GM12878 (cell line): ENCODE data around the gene RNF44. TPM values are rescaled to one million over a fixed set of nuclear protein-coding genes. Genes with fewer than 3 reads are reported as not detected.

Experiments
- ATAC-seq: fragments of 200-7000 bp; cut with Tn5 transposase; 3 replicates; pipeline ENCODE4 v1.9.1; 2020; ENCODE audit warnings: mild to moderate bottlenecking, moderate library complexity
- BruUV-seq: library from RNA; stranded (reverse); fragments of 400-500 nt; replicated peaks from 2 replicates; lab custom pipeline; 2021; lab: Mats Ljungman, UMichigan
- CTCF ChIA-PET: fragments of 300-600 bp; sonication (Branson Sonifier 250); formaldehyde crosslinking; extraction: SDS; loops from one replicate; lab custom pipeline; 2021; ENCODE audit warnings: inconsistent platforms; lab: Yijun Ruan, JAX
- POLR2A ChIA-PET: fragments of 350-600 bp; formaldehyde crosslinking; extraction: SDS; loops from one replicate; lab custom pipeline; 2021; ENCODE audit warnings: inconsistent platforms; lab: Charles Lee
- RAD21 ChIA-PET: fragments of 300-600 bp; sonication (Branson Sonifier 250); formaldehyde crosslinking; loops from one replicate; lab custom pipeline; 2023; ENCODE audit warnings: antibody characterized with exemption; ENCODE audit not compliant: unreplicated experiment; lab: Charles Lee
- SMC1A ChIA-PET: fragments of 300-600 bp; sonication (Branson Sonifier 250); formaldehyde crosslinking; loops from one replicate; lab custom pipeline; 2023; ENCODE audit not compliant: unreplicated experiment, uncharacterized antibody; lab: Charles Lee
- DNase-seq: peaks from one replicate; pipeline ENCODE4 v3.0.0-alpha.2; 2011; ENCODE audit warnings: low read depth, low spot score
- FAIRE-seq: peaks from 3 replicates; lab custom pipeline; 2011; peaks lifted over from hg19 to GRCh38; lab: Jason Lieb, UNC
- H2AFZ ChIP-seq: 2 replicates; pipeline ENCODE4 v1.6.0; 2011; ENCODE audit warnings: low read depth, low read length, control low read depth; ENCODE audit not compliant: control insufficient read depth
- H3K27ac ChIP-seq: 2 replicates; pipeline ENCODE4 v1.5.1; 2011; ENCODE audit warnings: control low read depth; ENCODE audit not compliant: control insufficient read depth, insufficient read depth
- H3K27me3 ChIP-seq, 2 experiments: replicated peaks in 1 of 2; 2 replicates each; pipeline versions ENCODE4 v1.6.0 to v1.6.1; 2011; ENCODE audit warnings: low read length in 1 of 2; ENCODE audit not compliant: control insufficient read depth in 2 of 2, insufficient read depth in 2 of 2
- H3K36me3 ChIP-seq, 2 experiments: 2 replicates each; pipeline ENCODE4 v1.5.1; 2011; ENCODE audit warnings: low read length in 1 of 2; ENCODE audit not compliant: control insufficient read depth in 2 of 2, insufficient read depth in 2 of 2
- H3K4me1 ChIP-seq: 2 replicates; pipeline ENCODE4 v1.6.1; 2011; ENCODE audit warnings: mild to moderate bottlenecking, low read length, moderate library complexity, mixed read lengths; ENCODE audit not compliant: control insufficient read depth, insufficient read depth
- H3K4me2 ChIP-seq: 2 replicates; pipeline ENCODE4 v1.6.0; 2011; ENCODE audit warnings: control low read depth; ENCODE audit not compliant: control insufficient read depth, insufficient read depth
- H3K4me3 ChIP-seq: fragments of 200-600 bp; sonication (generic); 2 replicates; pipeline ENCODE4 v1.5.1; 2016
- H3K79me2 ChIP-seq: 2 replicates; pipeline ENCODE4 v1.6.0; 2011; ENCODE audit warnings: low read length; ENCODE audit not compliant: control insufficient read depth, insufficient read depth
- H3K9ac ChIP-seq: 2 replicates; pipeline ENCODE4 v1.8.0; 2011; ENCODE audit warnings: low read length, control low read depth, mixed read lengths; ENCODE audit not compliant: control insufficient read depth, insufficient read depth
- H3K9me3 ChIP-seq: replicated peaks from 3 replicates; pipeline ENCODE4 v1.5.1; 2011; ENCODE audit warnings: mild to moderate bottlenecking, low read length; ENCODE audit not compliant: control insufficient read depth, insufficient read depth
- H4K20me1 ChIP-seq: 2 replicates; pipeline ENCODE4 v1.6.0; 2011; ENCODE audit not compliant: control insufficient read depth, insufficient read depth
- BACH1 ChIP-seq: fragments of 450-650 bp; IDR thresholded peaks from 2 replicates; pipeline ENCODE4 v1.6.1; 2017; ENCODE audit warnings: mild to moderate bottlenecking, borderline replicate concordance
- HDAC6 ChIP-seq: fragments of 200-600 bp; sonication (generic); IDR thresholded peaks from one replicate; pipeline ENCODE4 v1.8.0; 2017; ENCODE audit warnings: antibody characterized with exemption; ENCODE audit not compliant: unreplicated experiment
- IKZF1 ChIP-seq: fragments of 450-650 bp; conservative IDR thresholded peaks from 2 replicates; pipeline ENCODE4 v1.6.1; 2017; ENCODE audit warnings: antibody characterized with exemption, mild to moderate bottlenecking
- NFYA ChIP-seq: IDR thresholded peaks from 2 replicates; pipeline ENCODE4 v1.6.1; 2011; ENCODE audit warnings: low read depth, mild to moderate bottlenecking, low read length, improper control_type of control experiment, borderline replicate concordance
- NFYB ChIP-seq: IDR thresholded peaks from 2 replicates; pipeline ENCODE4 v1.6.1; 2011; ENCODE audit warnings: low read depth, mild to moderate bottlenecking, low read length, improper control_type of control experiment, moderate library complexity; ENCODE audit not compliant: insufficient read depth
- PAX5 ChIP-seq: IDR thresholded peaks from 2 replicates; pipeline ENCODE4 v1.6.1; 2011; ENCODE audit warnings: low read depth, low read length, borderline replicate concordance
- TCF3 ChIP-seq: IDR thresholded peaks from 2 replicates; pipeline ENCODE4 v1.6.1; 2012; ENCODE audit warnings: low read depth, mild to moderate bottlenecking, low read length, borderline replicate concordance; ENCODE audit not compliant: insufficient read depth
- TCF7 ChIP-seq: IDR thresholded peaks from 2 replicates; pipeline ENCODE4 v1.6.1; 2014; ENCODE audit warnings: antibody characterized with exemption, borderline replicate concordance
- ZNF384 ChIP-seq: IDR thresholded peaks from 2 replicates; pipeline ENCODE4 v1.6.1; 2012; ENCODE audit warnings: low read depth, mild to moderate bottlenecking, low read length, improper control_type of control experiment, borderline replicate concordance
- WGBS: methylation state at CpG from one replicate; pipeline ENCODE4 v1.1.6; 2016; ENCODE audit warnings: low lambda C conversion rate; ENCODE audit not compliant: insufficient replicate concordance, insufficient coverage; ENCODE audit errors: missing lambda C conversion rate; 5-methylcytosine and 5-hydroxymethylcytosine counted together
- in situ Hi-C: fragments of 300-500 bp; cut with MboI; formaldehyde crosslinking; loops from 9 replicates; pipeline ENCODE4 v1.14.3; 2018; ENCODE audit warnings: mixed read lengths
- intact Hi-C: fragments of 100-400 bp; cut with micrococcal nuclease; formaldehyde crosslinking; loops from one replicate; pipeline ENCODE4 v1.14.2; 2022; ENCODE audit not compliant: unreplicated experiment
- polyA plus RNA-seq, 11 experiments: library from polyadenylated mRNA; depleted of rRNA in 4 of 11; unstranded in 6 of 11; stranded (reverse) in 5 of 11; fragments of >200 nt; fragmentation: Nextera tagmentation in 4 of 11; fragmentation: Illumina TruSeq in 1 of 11; extraction: Ambion mirVana in 4 of 11; extraction: Trizol in 1 of 11; gene quantifications; 1 replicate in 1 of 11; 2 replicates in 10 of 11; pipeline versions ENCODE4 v1.2.1 to v1.2.3, GENCODE V29; 2011 to 2016; ENCODE audit warnings: inconsistent platforms in 2 of 11, missing spikeins in 2 of 11, low read depth in 1 of 11
- total RNA-seq, 4 experiments: library from RNA; depleted of rRNA in 3 of 4; stranded (reverse); fragments of >200 nt in 3 of 4; fragmentation: Illumina TruSeq in 1 of 4; extraction: Trizol in 1 of 4; gene quantifications; 2 replicates each; pipeline versions ENCODE4 v1.2.1 to v1.2.3, GENCODE V29; 2013 to 2021
- TF ChIP-seq, protein P1 (sequence below): fragments of 150-350 bp; IDR thresholded peaks from 2 replicates; pipeline ENCODE4 v1.6.1; 2016; ENCODE audit warnings: low read depth, low read length
- TF ChIP-seq, protein P2 (sequence below): IDR thresholded peaks from 2 replicates; pipeline ENCODE4 v1.6.1; 2012; ENCODE audit warnings: low read length, inconsistent platforms
- TF ChIP-seq, protein P3 (sequence below): fragments of 450-650 bp; IDR thresholded peaks from 2 replicates; pipeline ENCODE4 v1.6.1; 2017; ENCODE audit warnings: mild to moderate bottlenecking
- TF ChIP-seq, protein P4 (sequence below): fragments of 450-650 bp; formaldehyde crosslinking; IDR thresholded peaks from 2 replicates; pipeline ENCODE4 v1.5.0; 2022; ENCODE audit warnings: mild to moderate bottlenecking, missing genetic modification characterization

The RNF44 gene
- total and polyA plus RNA-seq, 10 of the 15 experiments (the other 5 are each of a cell fraction or from before 2014, with no cell fraction given), result 1.7 to 51.9 (median 7.9) TPM

DNA sequence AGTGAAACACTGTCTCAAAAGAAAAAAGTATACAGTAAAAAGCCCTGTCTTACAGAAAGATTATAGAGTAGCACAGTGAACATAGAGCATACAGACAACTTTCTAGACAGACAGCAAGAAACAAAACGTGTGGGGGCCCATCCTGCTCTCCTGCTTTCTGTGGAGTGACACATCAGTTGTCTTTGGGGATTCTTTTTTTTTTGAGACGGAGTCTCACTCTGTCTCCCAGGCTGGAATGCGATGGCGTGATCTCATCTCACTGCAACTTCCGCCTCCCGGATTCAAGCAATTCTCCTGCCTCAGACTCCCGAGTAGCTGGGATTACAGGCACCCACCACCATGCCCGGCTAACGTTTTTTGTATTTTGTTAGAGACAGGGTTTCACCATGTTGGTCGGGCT, 26.8 kb upstream of the RNF44 start:
- no peaks in the 10 kb centered on the region for H3K79me2 ChIP-seq
- CTCF ChIA-PET, result interaction anchor here (0.9 to 1.3 kb wide), 2 partner anchors 11 to 329 kb away, joined by 3 read pairs; no protein-coding TSS in a partner anchor
- ATAC-seq (no peak), DNase-seq (no peak)
- intact Hi-C loops (no loop called here), in situ Hi-C loops (no loop called here)
- BruUV-seq, result no TSS peak
- no peaks in the 10 kb centered on the region for H3K36me3 ChIP-seq
- H2AFZ ChIP-seq, result no peak overlapping the region
- H3K9ac ChIP-seq, result no peak overlapping the region
- no peaks in the 10 kb centered on the region for H4K20me1 ChIP-seq
- no peak overlapping the region for H3K4me2 ChIP-seq
- SMC1A ChIA-PET, result interaction anchor here (0.6 kb wide), 1 partner anchor 43 kb away, joined by 4 read pairs; no protein-coding TSS in a partner anchor
- TF ChIP-seq, protein P1, sequence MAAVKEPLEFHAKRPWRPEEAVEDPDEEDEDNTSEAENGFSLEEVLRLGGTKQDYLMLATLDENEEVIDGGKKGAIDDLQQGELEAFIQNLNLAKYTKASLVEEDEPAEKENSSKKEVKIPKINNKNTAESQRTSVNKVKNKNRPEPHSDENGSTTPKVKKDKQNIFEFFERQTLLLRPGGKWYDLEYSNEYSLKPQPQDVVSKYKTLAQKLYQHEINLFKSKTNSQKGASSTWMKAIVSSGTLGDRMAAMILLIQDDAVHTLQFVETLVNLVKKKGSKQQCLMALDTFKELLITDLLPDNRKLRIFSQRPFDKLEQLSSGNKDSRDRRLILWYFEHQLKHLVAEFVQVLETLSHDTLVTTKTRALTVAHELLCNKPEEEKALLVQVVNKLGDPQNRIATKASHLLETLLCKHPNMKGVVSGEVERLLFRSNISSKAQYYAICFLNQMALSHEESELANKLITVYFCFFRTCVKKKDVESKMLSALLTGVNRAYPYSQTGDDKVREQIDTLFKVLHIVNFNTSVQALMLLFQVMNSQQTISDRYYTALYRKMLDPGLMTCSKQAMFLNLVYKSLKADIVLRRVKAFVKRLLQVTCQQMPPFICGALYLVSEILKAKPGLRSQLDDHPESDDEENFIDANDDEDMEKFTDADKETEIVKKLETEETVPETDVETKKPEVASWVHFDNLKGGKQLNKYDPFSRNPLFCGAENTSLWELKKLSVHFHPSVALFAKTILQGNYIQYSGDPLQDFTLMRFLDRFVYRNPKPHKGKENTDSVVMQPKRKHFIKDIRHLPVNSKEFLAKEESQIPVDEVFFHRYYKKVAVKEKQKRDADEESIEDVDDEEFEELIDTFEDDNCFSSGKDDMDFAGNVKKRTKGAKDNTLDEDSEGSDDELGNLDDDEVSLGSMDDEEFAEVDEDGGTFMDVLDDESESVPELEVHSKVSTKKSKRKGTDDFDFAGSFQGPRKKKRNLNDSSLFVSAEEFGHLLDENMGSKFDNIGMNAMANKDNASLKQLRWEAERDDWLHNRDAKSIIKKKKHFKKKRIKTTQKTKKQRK, result no peak
- no peak for TF ChIP-seq IKZF1
- no peak for TF ChIP-seq BACH1
- TF ChIP-seq TCF7, result no peak
- TF ChIP-seq ZNF384, result no peak
- TF ChIP-seq HDAC6, result no peak
- no peak for TF ChIP-seq TCF3
- TF ChIP-seq NFYA, result no peak
- no peak for TF ChIP-seq PAX5
- TF ChIP-seq, protein P2, sequence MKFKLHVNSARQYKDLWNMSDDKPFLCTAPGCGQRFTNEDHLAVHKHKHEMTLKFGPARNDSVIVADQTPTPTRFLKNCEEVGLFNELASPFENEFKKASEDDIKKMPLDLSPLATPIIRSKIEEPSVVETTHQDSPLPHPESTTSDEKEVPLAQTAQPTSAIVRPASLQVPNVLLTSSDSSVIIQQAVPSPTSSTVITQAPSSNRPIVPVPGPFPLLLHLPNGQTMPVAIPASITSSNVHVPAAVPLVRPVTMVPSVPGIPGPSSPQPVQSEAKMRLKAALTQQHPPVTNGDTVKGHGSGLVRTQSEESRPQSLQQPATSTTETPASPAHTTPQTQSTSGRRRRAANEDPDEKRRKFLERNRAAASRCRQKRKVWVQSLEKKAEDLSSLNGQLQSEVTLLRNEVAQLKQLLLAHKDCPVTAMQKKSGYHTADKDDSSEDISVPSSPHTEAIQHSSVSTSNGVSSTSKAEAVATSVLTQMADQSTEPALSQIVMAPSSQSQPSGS, result no peak
- TF ChIP-seq, protein P3, sequence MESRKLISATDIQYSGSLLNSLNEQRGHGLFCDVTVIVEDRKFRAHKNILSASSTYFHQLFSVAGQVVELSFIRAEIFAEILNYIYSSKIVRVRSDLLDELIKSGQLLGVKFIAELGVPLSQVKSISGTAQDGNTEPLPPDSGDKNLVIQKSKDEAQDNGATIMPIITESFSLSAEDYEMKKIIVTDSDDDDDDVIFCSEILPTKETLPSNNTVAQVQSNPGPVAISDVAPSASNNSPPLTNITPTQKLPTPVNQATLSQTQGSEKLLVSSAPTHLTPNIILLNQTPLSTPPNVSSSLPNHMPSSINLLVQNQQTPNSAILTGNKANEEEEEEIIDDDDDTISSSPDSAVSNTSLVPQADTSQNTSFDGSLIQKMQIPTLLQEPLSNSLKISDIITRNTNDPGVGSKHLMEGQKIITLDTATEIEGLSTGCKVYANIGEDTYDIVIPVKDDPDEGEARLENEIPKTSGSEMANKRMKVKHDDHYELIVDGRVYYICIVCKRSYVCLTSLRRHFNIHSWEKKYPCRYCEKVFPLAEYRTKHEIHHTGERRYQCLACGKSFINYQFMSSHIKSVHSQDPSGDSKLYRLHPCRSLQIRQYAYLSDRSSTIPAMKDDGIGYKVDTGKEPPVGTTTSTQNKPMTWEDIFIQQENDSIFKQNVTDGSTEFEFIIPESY, result no peak
- TF ChIP-seq NFYB, result no peak
- TF ChIP-seq, protein P4, sequence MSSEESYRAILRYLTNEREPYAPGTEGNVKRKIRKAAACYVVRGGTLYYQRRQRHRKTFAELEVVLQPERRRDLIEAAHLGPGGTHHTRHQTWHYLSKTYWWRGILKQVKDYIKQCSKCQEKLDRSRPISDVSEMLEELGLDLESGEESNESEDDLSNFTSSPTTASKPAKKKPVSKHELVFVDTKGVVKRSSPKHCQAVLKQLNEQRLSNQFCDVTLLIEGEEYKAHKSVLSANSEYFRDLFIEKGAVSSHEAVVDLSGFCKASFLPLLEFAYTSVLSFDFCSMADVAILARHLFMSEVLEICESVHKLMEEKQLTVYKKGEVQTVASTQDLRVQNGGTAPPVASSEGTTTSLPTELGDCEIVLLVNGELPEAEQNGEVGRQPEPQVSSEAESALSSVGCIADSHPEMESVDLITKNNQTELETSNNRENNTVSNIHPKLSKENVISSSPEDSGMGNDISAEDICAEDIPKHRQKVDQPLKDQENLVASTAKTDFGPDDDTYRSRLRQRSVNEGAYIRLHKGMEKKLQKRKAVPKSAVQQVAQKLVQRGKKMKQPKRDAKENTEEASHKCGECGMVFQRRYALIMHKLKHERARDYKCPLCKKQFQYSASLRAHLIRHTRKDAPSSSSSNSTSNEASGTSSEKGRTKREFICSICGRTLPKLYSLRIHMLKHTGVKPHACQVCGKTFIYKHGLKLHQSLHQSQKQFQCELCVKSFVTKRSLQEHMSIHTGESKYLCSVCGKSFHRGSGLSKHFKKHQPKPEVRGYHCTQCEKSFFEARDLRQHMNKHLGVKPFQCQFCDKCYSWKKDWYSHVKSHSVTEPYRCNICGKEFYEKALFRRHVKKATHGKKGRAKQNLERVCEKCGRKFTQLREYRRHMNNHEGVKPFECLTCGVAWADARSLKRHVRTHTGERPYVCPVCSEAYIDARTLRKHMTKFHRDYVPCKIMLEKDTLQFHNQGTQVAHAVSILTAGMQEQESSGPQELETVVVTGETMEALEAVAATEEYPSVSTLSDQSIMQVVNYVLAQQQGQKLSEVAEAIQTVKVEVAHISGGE, result no peak
- TF ChIP-seq, all 136 proteins: peak for 0
- H3K9me3 ChIP-seq, result no peaks in the 10 kb centered on the region
- peaks cover 0 to 1% of the 10 kb centered on the region in 2 experiments; a peak in 1 of 4 replicates for H3K27me3 ChIP-seq
- no peak overlapping the region for H3K4me3 ChIP-seq
- POLR2A ChIA-PET, result no interaction called here
- whole genome bisulfite sequencing, result 57% methylated on average over 10 of the region's 10 CpGs
- RAD21 ChIA-PET, result no interaction called here
- no peak for FAIRE-seq
- H3K27ac ChIP-seq, result no peak overlapping the region
- H3K4me1 ChIP-seq, result no peaks in the 10 kb centered on the region
